ENCODE data around the gene LILRB5. TPM values are rescaled to one million over a fixed set of nuclear protein-coding genes. Genes with fewer than 3 reads are reported as not detected.

LILRB5 gene
- total RNA-seq, 1 donor from 2014 or later, result not detected

GRCh38 chr19:54211235-54211634 is 45.8 kb downstream of the LILRB5 start:
- TF ChIP-seq, protein P1, sequence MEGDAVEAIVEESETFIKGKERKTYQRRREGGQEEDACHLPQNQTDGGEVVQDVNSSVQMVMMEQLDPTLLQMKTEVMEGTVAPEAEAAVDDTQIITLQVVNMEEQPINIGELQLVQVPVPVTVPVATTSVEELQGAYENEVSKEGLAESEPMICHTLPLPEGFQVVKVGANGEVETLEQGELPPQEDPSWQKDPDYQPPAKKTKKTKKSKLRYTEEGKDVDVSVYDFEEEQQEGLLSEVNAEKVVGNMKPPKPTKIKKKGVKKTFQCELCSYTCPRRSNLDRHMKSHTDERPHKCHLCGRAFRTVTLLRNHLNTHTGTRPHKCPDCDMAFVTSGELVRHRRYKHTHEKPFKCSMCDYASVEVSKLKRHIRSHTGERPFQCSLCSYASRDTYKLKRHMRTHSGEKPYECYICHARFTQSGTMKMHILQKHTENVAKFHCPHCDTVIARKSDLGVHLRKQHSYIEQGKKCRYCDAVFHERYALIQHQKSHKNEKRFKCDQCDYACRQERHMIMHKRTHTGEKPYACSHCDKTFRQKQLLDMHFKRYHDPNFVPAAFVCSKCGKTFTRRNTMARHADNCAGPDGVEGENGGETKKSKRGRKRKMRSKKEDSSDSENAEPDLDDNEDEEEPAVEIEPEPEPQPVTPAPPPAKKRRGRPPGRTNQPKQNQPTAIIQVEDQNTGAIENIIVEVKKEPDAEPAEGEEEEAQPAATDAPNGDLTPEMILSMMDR (conservative IDR thresholded peaks at IDR 0.05), result no peak
- Mint-ChIP-seq H3K36me3 (ENCODE audit: low read depth) (peaks cover 29% of the 10 kb centered on the region), H3K4me1 (peaks cover 39% of the 10 kb centered on the region), H3K9me3 (no peaks in the 10 kb centered on the region), H3K27me3 (ENCODE audit: low read depth) (peaks cover 21% of the 10 kb centered on the region), H3K4me3 (peak overlapping the region; percentile 99), H3K27ac (ENCODE audit: unreplicated experiment) (peak overlapping the region; percentile 41)
- no peak for DNase-seq (ENCODE audit: low read depth, low spot score)

GRCh38 chr19:54209811-54210494 is 47.1 kb downstream of the LILRB5 start:
- Mint-ChIP-seq H3K27me3 (ENCODE audit: low read depth) (peaks cover 21% of the 10 kb centered on the region), H3K4me3 (peak overlapping the region; percentile 99), H3K27ac (ENCODE audit: unreplicated experiment) (peak overlapping the region; percentile 44), H3K36me3 (ENCODE audit: low read depth) (peaks cover 36% of the 10 kb centered on the region), H3K4me1 (peaks cover 46% of the 10 kb centered on the region), H3K9me3 (no peaks in the 10 kb centered on the region)
- TF ChIP-seq, protein P1 (conservative IDR thresholded peaks at IDR 0.05), result no peak
- no peak for DNase-seq (ENCODE audit: low read depth, low spot score)

DNA sequence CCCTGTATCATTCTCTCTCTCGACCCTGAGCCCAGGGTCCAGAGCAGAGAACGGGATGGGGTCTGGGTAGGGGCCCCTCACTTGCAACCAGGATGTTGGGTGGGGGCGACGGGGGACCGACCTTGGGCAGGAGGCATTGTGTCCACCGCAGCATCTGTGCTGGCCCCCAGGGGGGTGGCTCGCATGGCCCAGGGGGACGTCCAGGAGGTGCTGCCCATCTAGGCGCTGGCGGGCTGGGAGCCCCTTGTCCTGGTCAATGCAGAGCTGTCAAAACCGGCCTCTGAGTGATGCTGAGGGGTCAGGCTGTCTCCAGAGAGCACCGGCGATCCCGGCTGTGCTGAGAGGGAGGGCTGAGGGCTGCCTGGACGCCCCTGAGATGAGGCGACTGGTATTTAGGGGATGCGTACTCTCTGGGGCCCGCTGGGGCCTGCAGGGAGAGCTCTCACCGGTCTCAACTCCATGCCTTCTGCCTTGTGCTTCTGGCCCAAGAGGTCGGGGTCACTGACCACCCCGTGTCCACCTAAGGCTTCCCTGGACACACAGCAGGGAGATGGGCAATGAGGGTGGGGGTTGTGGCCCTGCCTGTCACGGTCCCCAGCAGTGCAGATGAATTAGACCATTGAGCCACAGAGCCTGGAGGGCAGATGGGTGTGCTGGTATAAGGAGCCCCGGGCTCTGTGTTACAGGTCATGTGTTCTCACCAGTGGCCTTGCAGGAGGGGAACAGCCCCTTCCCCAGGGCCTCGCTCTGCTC is 47.8 kb downstream of the LILRB5 start:
- H3K36me3 Mint-ChIP-seq (ENCODE audit: low read depth), result peaks cover 40% of the 10 kb centered on the region
- no peaks in the 10 kb centered on the region for H3K9me3 Mint-ChIP-seq
- DNase-seq (ENCODE audit: low read depth, low spot score), result no peak

GRCh38 chr19:54208784-54209057 is 48.4 kb downstream of the LILRB5 start:
- no peak for DNase-seq (ENCODE audit: low read depth, low spot score)
- Mint-ChIP-seq H3K4me1 (peaks cover 53% of the 10 kb centered on the region), H3K27me3 (ENCODE audit: low read depth) (peaks cover 21% of the 10 kb centered on the region), H3K36me3 (ENCODE audit: low read depth) (peaks cover 42% of the 10 kb centered on the region), H3K4me3 (peak overlapping the region; percentile 99), H3K9me3 (no peaks in the 10 kb centered on the region), H3K27ac (ENCODE audit: unreplicated experiment) (no peak overlapping the region)
- TF ChIP-seq, protein P1 (conservative IDR thresholded peaks at IDR 0.05), result no peak

More for the DNA sequence above, 47.8 kb downstream of the LILRB5 start:
- Mint-ChIP-seq H3K4me1 (peaks cover 52% of the 10 kb centered on the region), H3K27me3 (ENCODE audit: low read depth) (peaks cover 21% of the 10 kb centered on the region), H3K27ac (ENCODE audit: unreplicated experiment) (peak overlapping the region; percentile 50), H3K4me3 (peak overlapping the region; percentile 99)
- TF ChIP-seq, protein P1 (conservative IDR thresholded peaks at IDR 0.05), result no peak

DNA sequence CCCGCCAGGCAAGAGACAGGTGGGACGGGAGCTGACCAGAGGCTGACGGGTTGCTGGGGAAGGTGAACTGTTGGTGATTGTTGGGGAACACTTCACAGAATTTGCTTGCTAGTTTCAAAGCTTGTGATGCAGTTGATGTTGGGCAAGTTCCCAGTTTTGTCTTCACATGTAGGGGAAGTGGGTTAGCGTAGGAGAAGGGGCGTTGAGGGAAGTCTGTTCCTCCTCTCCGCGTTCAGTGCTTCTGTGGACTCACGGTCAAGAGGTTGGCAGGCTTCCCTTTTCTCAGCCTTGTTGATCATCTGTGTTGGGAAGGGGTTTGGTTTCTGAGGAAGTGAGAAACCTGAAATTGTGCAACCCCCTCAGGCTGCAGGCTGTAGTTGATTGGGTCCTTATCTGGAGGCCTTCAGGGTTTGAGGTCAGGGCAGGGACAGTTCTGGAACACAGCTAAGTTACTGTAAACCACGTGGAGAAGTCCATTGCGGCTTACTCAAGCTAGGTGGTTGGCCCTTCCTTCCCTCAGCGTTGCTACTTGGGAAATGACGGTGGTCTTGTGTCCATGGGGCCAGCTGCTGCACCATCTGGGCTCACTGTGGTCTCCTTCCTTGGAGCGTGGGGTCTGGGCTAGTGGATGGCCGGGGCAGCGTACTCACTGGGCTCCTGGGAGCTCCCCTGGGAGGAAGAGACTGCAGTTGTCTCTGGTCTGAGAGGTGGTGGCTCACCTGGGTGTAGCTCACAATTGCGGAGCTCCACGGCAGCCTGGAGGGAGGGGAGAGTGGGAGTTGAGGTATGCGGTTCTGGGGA is 48.9 kb downstream of the LILRB5 start:
- Mint-ChIP-seq H3K36me3 (ENCODE audit: low read depth) (peaks cover 44% of the 10 kb centered on the region), H3K4me1 (peaks cover 59% of the 10 kb centered on the region)
- TF ChIP-seq, protein P1 (conservative IDR thresholded peaks at IDR 0.05), result no peak

More for the DNA sequence above, 48.9 kb downstream of the LILRB5 start:
- Mint-ChIP-seq H3K27me3 (ENCODE audit: low read depth) (peaks cover 21% of the 10 kb centered on the region), H3K9me3 (no peaks in the 10 kb centered on the region), H3K27ac (ENCODE audit: unreplicated experiment) (peak overlapping the region; percentile 57), H3K4me3 (peak overlapping the region; percentile 99)
- no peak for DNase-seq (ENCODE audit: low read depth, low spot score)
